ENCODE results near the gene AKAP9.

DNA sequence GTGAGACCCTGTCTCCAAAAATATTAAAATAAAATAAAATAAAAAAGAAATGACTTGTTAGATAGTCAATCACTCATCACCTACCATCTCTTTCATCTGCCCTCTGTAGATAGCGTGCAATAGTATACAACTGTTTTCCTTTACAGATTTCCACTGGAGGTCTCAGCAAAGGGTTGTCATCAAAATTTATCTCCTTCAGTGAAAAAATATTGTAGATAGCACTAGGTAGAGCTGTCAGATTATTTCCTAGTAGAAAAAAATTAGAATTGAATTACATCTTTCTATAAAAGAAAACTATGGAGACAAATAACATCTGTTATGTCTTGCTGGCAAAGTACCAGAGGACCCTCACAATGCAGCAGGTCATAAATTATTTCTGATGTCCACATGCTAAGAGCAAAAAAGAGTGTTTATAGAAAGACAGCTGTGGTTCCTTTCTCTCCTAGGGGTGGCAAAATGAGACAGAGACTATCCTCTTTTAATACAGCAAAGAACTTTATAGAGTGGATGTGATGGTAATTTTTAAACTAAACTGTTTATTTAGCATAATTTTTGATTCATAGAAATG is 209.9 kb downstream of the AKAP9 start:
- TF ChIP-seq, protein P1, sequence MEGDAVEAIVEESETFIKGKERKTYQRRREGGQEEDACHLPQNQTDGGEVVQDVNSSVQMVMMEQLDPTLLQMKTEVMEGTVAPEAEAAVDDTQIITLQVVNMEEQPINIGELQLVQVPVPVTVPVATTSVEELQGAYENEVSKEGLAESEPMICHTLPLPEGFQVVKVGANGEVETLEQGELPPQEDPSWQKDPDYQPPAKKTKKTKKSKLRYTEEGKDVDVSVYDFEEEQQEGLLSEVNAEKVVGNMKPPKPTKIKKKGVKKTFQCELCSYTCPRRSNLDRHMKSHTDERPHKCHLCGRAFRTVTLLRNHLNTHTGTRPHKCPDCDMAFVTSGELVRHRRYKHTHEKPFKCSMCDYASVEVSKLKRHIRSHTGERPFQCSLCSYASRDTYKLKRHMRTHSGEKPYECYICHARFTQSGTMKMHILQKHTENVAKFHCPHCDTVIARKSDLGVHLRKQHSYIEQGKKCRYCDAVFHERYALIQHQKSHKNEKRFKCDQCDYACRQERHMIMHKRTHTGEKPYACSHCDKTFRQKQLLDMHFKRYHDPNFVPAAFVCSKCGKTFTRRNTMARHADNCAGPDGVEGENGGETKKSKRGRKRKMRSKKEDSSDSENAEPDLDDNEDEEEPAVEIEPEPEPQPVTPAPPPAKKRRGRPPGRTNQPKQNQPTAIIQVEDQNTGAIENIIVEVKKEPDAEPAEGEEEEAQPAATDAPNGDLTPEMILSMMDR (conservative IDR thresholded peaks at IDR 0.05) = no peak
- TF ChIP-seq EZH2 (IDR thresholded peaks at IDR 0.05; ENCODE audit: low read depth) = no peak

Measured in PC-9 (cell line).